Measurements from ENCODE around the gene HDAC9.
"Not testable (repeated sequence)": the region's sequence is repeated elsewhere in the genome, so short reads cannot be mapped to it uniquely, and the experiment has no call there.

The HDAC9 gene

GRCh38 chr7:18666107-18666728, 170.7 kb downstream of the HDAC9 start:
- DNase-seq = peak; percentile 86 to 91 (median 89)

GRCh38 chr7:18667466-18667865, 171.9 kb downstream of the HDAC9 start:
- peak; percentile 18 to 63 (median 56) for DNase-seq

- no peak for DNase-seq
Measured at GRCh38 chr7:18671176-18671575, 175.6 kb downstream of the HDAC9 start.

- DNase-seq = no peak
Measured at GRCh38 chr7:18675579-18675978, 180.0 kb downstream of the HDAC9 start.

GRCh38 chr7:18679261-18679660, 183.7 kb downstream of the HDAC9 start:
- DNase-seq = no peak

GRCh38 chr7:18680576-18680975, 185.0 kb downstream of the HDAC9 start:
- no peak for DNase-seq

- DNase-seq = no peak
Measured at GRCh38 chr7:18684916-18685315, 189.4 kb downstream of the HDAC9 start.

GRCh38 chr7:18685971-18686370, 190.4 kb downstream of the HDAC9 start:
- no peak for DNase-seq

- no peak for DNase-seq
Measured at GRCh38 chr7:18689551-18689950, 194.0 kb downstream of the HDAC9 start.

- peak; percentile 48 to 57 (median 57) for DNase-seq
Measured at GRCh38 chr7:18693406-18693805, 197.9 kb downstream of the HDAC9 start.

GRCh38 chr7:18693816-18694215, 198.3 kb downstream of the HDAC9 start:
- no peak for DNase-seq

GRCh38 chr7:18694484-18694883, 198.9 kb downstream of the HDAC9 start:
- DNase-seq = no peak

- DNase-seq = no peak
Measured at GRCh38 chr7:18694911-18695310, 199.4 kb downstream of the HDAC9 start.

GRCh38 chr7:18698258-18698734, 202.7 kb downstream of the HDAC9 start:
- no peak for DNase-seq

- peak in 2 of 3 donors; percentile 6 to 9 for DNase-seq
Measured at GRCh38 chr7:18700147-18700546, 204.6 kb downstream of the HDAC9 start.

- no peak for DNase-seq
Measured at GRCh38 chr7:18702071-18702829, 206.7 kb downstream of the HDAC9 start.

- no peak for DNase-seq
Measured at GRCh38 chr7:18703685-18704084, 208.1 kb downstream of the HDAC9 start.

- no peak for DNase-seq
Measured at GRCh38 chr7:18706670-18707069, 211.1 kb downstream of the HDAC9 start.

- DNase-seq = no peak
Measured at GRCh38 chr7:18708204-18708603, 212.7 kb downstream of the HDAC9 start.

- DNase-seq = no peak
Measured at GRCh38 chr7:18715988-18716387, 220.4 kb downstream of the HDAC9 start.

GRCh38 chr7:18721429-18721828, 225.9 kb downstream of the HDAC9 start:
- DNase-seq = no peak

GRCh38 chr7:18724318-18724717, 228.8 kb downstream of the HDAC9 start:
- no peak for DNase-seq

GRCh38 chr7:18727115-18727870, 231.7 kb downstream of the HDAC9 start:
- no peak for DNase-seq

- DNase-seq = not testable (repeated sequence)
Measured at GRCh38 chr7:18736012-18736411, 240.5 kb downstream of the HDAC9 start.

Data from suppressor macrophage treated with lipopolysaccharide for 1 hour (primary cell).